ENCODE measurements around the gene CDH8. TPM values are rescaled to one million over a fixed set of nuclear protein-coding genes. Genes with fewer than 3 reads are reported as not detected.
"Not testable (repeated sequence)": the region's sequence is repeated elsewhere in the genome, so short reads cannot be mapped to it uniquely, and the experiment has no call there.

The CDH8 gene
- total RNA-seq, 2 donors from 2014 or later, result 1.3 to 1.6 TPM

DNA sequence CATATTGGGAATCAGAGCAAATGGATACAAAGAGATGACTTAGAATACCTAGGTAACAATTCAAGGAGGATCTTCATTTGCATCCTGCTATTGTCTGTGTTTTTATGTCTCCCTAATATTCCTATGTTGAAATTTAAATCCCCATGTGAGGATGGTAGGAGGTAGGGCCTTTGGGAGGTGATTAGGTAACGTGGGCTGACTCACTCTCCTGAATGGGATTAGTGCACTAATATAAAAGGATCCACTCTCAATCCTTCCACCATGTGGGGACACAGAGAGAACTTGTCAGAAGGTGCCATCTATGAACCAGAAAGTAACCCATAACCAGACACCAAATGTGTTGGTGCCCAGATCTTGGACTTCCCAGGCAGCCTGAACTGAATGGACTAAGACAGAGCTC is 83.4 kb downstream of the CDH8 start:
- DNase-seq (ENCODE audit: low spot score), result no peak
- intact Hi-C loops (cut with DNase I), result no loop called here

- intact Hi-C loops (cut with DNase I), result no loop called here
- DNase-seq (ENCODE audit: low spot score), result no peak
These were observed 87.8 kb downstream of the CDH8 start for GRCh38 chr16:61948414-61948813.

DNA sequence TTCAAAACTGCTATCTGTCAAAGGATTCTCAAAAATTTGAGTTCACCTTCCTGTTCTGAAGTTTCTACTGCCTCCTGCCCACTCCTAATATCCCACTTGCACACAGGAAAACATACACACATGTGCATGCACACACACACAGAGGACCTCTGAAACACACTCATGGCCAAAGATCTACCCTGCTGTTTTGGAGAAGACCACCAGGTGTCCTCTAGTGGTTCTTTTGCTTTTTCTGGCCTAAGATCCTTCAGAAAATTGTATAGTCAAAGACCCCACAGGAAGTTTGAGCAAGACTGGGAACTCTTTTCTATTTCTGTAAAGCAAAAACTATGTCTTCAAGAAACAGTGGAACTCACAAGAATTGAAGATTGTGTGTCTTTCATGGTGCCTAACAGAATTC is 90.2 kb downstream of the CDH8 start:
- DNase-seq (ENCODE audit: low spot score), result no peak
- intact Hi-C loops (cut with DNase I), result no loop called here

GRCh38 chr16:61945511-61945910 is 90.7 kb downstream of the CDH8 start:
- intact Hi-C loops (cut with DNase I), result no loop called here

DNA sequence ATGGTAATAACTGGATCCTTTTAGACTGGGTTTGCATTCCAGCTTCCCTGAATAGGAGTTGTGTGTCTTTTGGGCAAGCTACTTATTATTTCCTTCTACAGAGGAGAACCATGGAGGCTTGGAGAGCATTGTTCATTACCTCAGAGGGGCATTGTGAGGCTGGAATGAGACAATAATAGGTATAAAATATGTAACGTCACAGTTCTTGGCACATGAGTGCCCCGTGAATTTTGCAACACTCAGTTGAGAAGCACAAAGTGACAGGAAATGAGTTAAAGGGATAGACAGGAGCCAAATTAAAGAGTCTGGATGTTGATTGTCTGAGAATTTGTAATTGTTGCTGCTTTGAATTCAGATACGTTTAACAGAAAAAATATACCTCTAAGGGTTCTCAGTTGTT is 92.2 kb downstream of the CDH8 start:
- intact Hi-C loops (cut with DNase I), result no loop called here
- no peak for DNase-seq (ENCODE audit: low spot score)

More at GRCh38 chr16:61945511-61945910, 90.7 kb downstream of the CDH8 start:
- DNase-seq (ENCODE audit: low spot score), result no peak

GRCh38 chr16:61940611-61941010 is 95.6 kb downstream of the CDH8 start:
- intact Hi-C loops (cut with DNase I), result no loop called here
- no peak for DNase-seq (ENCODE audit: low spot score)

- no peak for DNase-seq (ENCODE audit: low spot score)
- intact Hi-C loops (cut with DNase I), result no loop called here
These were observed 98.6 kb downstream of the CDH8 start for GRCh38 chr16:61937646-61938045.

- intact Hi-C loops (cut with DNase I), result no loop called here
These were observed 99.7 kb downstream of the CDH8 start for GRCh38 chr16:61936522-61936921.

GRCh38 chr16:61934601-61935000 is 101.6 kb downstream of the CDH8 start:
- DNase-seq (ENCODE audit: low spot score), result no peak
- intact Hi-C loops (cut with DNase I), result no loop called here

More at GRCh38 chr16:61936522-61936921, 99.7 kb downstream of the CDH8 start:
- no peak for DNase-seq (ENCODE audit: low spot score)

- intact Hi-C loops (cut with DNase I), result no loop called here
- no peak for DNase-seq (ENCODE audit: low spot score)
These were observed 106.5 kb downstream of the CDH8 start for GRCh38 chr16:61929776-61930175.

DNA sequence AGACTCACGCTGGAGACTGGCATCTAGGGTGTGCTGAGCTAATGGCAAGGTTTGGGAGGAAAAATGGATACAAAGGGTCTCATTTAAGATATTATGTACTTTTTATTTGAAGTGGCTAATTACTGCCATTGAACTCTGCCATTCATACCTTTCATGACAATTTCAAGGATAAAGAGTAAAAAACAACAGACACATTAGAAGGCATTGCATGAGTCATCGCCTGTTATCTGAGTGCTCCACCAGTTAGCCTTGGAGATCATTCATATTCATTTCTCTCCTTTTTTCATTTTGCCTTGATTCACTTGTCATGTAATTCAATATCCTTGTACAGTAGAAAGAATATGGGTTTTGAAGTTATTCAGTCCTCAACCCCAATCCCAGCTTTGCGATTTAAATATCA is 109.5 kb downstream of the CDH8 start:
- intact Hi-C loops (cut with DNase I), result no loop called here
- no peak for DNase-seq (ENCODE audit: low spot score)

- intact Hi-C loops (cut with DNase I), result no loop called here
- no peak for DNase-seq (ENCODE audit: low spot score)
These were observed 112.6 kb downstream of the CDH8 start for GRCh38 chr16:61923629-61924028.

- intact Hi-C loops (cut with DNase I), result no loop called here
- no peak for DNase-seq (ENCODE audit: low spot score)
These were observed 114.9 kb downstream of the CDH8 start for GRCh38 chr16:61921373-61921772.

DNA sequence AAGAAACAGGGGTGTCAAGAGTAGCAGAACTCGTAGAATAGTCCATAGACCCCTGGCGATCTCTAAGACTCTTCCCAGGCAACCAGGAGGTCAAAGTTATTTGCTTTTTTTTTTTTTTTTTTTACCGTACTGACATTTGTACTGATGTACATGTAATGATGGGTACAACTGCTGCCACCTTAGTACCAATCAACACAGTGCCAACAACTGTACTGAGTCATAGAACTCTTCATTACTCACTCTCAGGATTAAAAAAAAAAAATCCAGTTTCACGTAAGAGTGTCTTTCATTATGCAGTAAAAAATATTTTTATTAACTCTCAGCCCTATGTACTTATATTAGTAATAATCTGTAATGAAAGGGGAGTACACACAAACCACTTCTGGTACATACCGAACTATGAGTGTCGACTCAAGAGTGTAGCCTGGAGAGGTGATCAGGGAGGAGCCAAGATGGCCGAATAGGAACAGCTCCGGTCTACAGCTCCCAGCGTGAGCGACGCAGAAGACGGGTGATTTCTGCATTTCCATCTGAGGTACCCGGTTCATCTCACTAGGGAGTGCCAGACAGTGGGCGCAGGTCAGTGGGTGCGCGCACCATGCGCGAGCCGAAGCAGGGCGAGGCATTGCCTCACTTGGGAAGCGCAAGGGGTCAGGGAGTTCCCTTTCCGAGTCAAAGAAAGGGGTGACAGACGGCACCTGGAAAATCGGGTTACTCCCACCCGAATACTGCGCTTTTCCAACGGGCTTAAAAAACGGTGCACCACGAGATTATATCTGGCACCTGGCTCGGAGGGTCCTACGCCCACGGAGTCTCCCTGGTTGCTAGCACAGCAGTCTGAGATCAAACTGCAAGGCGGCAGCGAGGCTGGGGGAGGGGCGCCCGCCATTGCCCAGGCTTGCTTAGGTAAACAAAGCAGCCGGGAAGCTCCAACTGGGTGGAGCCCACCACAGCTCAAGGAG is 118.1 kb downstream of the CDH8 start:
- DNase-seq (ENCODE audit: low spot score); intact Hi-C loops (cut with DNase I): not testable (repeated sequence)

- no peak for DNase-seq (ENCODE audit: low spot score)
- intact Hi-C loops (cut with DNase I), result no loop called here
These were observed 120.7 kb downstream of the CDH8 start for GRCh38 chr16:61915569-61915968.

DNA sequence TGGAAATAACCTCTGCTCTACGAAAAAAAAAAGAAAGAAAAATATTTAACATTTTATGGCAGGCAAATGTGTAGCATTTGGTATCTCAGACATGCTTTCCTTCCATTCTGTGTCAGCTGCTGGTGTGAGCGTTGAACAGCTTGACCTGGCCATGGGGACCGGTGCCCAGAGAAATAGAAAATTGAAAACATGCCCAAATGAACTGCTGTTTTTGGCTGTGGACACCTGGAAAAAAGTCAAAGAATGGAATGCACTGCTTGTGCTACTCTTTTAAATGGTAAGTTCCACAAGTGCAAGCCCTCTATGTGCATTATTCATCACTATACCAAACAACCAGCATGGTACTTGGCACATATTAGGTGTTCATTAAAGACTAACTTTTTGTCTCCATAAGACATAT is 127.2 kb downstream of the CDH8 start:
- no peak for DNase-seq (ENCODE audit: low spot score)
- intact Hi-C loops (cut with DNase I), result loop anchor here in 1 of 2 donors (1.0 kb wide), 1 partner anchor 17 kb away; no protein-coding TSS in a partner anchor

GRCh38 chr16:61908426-61908825 is 127.8 kb downstream of the CDH8 start:
- intact Hi-C loops (cut with DNase I), result no loop called here

DNA sequence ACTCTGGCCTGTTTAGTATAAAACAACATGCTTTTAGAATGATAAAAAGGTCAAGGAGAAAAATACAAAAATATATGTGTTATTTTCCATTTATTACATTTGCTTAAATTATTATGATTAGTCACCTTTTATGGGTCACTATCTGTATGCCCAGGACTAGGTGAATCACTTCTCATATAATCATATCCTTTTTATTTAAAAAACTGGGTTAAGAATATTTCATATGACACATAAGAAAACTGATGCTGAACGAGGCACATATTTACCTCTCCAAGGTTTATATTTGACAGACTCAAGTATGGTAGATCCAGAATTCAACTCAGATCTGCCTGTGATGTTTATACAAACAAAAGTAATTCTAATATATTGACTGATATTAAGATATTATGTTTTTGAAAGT is 134.5 kb downstream of the CDH8 start:
- intact Hi-C loops (cut with DNase I), result no loop called here
- DNase-seq (ENCODE audit: low spot score), result no peak

More at GRCh38 chr16:61908426-61908825, 127.8 kb downstream of the CDH8 start:
- no peak for DNase-seq (ENCODE audit: low spot score)

GRCh38 chr16:61900482-61900881 is 135.8 kb downstream of the CDH8 start:
- DNase-seq (ENCODE audit: low spot score), result no peak
- intact Hi-C loops (cut with DNase I), result no loop called here

DNA sequence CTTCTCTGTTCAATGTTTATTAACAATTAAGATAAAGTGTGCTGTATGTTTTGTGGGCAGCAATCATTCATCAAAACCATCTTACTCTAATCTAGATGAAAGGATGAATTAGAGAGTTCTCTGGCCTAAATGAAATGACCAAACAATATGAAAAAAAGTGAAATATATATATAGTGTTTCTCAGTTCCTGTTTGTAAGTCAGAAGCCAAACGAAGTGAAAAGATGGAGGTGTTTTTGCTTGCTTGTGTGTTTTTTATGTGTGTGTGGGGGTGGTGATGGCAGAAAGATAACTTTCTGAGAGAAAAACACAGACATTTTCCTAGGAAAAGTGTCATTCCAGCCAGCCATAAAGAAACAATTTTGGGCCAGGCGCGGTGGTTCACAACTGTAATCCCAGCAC is 138.6 kb downstream of the CDH8 start:
- no peak for DNase-seq (ENCODE audit: low spot score)
- intact Hi-C loops (cut with DNase I), result no loop called here

GRCh38 chr16:61892531-61892930 is 143.7 kb downstream of the CDH8 start:
- intact Hi-C loops (cut with DNase I), result loop anchor here in 1 of 2 donors (1.0 kb wide), 1 partner anchor 17 kb away; no protein-coding TSS in a partner anchor

More at GRCh38 chr16:61892531-61892930, 143.7 kb downstream of the CDH8 start:
- DNase-seq (ENCODE audit: low spot score), result no peak

Data from posterior vena cava (tissue), 2 donors.